ENCODE results near the gene SLC17A4.

DNA sequence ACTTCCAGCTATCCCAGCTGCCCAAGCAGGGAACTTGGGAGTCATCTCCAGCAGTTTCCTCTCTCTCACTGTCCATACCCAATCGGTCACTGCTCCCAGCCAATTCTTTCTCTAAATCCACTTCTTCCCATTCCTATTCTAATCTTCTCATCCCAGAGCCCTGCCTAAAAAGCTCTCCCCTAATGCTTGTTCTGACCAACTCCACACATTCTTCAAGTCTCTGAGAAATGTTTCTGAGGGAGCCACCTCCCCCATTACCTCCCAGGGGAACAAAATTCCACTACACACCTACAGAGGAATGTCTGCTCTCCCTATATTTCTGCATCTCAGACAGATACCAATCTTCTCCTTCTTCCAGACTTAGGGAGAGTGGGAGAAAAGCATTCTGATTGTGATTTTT is 14.0 kb downstream of the SLC17A4 start:
- TF ChIP-seq, protein P1, sequence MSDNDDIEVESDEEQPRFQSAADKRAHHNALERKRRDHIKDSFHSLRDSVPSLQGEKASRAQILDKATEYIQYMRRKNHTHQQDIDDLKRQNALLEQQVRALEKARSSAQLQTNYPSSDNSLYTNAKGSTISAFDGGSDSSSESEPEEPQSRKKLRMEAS (IDR thresholded peaks at IDR 0.05; ENCODE audit: low read depth, low read length), result no peak
- TF ChIP-seq POLR2A (IDR thresholded peaks at IDR 0.05; ENCODE audit: extremely low read depth, insufficient read length) (no peak), MYC (IDR thresholded peaks at IDR 0.05; ENCODE audit: low read depth, low read length) (no peak)
- TF ChIP-seq, protein P2, sequence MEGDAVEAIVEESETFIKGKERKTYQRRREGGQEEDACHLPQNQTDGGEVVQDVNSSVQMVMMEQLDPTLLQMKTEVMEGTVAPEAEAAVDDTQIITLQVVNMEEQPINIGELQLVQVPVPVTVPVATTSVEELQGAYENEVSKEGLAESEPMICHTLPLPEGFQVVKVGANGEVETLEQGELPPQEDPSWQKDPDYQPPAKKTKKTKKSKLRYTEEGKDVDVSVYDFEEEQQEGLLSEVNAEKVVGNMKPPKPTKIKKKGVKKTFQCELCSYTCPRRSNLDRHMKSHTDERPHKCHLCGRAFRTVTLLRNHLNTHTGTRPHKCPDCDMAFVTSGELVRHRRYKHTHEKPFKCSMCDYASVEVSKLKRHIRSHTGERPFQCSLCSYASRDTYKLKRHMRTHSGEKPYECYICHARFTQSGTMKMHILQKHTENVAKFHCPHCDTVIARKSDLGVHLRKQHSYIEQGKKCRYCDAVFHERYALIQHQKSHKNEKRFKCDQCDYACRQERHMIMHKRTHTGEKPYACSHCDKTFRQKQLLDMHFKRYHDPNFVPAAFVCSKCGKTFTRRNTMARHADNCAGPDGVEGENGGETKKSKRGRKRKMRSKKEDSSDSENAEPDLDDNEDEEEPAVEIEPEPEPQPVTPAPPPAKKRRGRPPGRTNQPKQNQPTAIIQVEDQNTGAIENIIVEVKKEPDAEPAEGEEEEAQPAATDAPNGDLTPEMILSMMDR (IDR thresholded peaks at IDR 0.05; ENCODE audit: low read depth, low read length), result no peak
